ENCODE data around the gene SLC36A2. TPM values are rescaled to one million over a fixed set of nuclear protein-coding genes. Genes with fewer than 3 reads are reported as not detected.

Gene SLC36A2
- polyA plus RNA-seq, 6 donors from 2014 or later, result not detected

DNA sequence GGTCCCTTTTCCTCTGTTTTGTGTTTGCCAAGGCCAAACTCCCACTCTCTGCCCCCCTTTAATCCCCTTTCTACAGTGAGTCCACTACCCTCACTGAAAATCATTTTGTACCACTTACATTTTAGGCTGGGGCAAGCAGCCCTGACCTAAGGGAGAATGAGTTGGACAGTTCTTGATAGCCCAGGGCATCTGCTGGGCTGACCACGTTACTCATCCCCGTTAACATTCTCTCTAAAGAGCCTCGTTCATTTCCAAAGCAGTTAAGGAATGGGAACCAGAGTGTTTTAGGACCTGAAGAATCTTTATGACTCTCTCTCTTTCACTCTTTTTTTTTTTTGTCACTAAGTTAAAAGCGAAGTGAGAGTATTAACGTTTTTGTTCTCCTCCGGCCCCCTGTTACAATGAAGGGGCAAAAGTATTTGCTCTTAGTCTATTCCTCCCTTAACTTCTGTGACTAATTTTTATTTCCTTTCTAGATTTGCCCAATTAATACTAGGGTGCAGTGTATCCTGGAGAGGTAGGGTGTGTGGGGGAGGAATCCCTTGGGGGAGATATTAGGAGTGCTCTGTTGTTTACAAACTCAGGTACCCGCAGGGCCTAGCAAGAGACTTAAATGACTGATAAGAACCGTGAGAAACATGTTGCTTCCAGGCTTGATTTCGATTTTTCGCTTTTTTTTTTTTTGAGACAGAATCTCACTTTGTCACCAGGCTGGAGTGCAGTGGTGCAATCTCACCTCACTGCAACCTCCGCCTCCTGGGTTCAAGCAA, 79.7 kb downstream of the SLC36A2 start:
- H3K27ac Mint-ChIP-seq, result peak overlapping the region in 4 of 6 donors; percentile 35 to 92 (median 58)
- H3K36me3 Mint-ChIP-seq, result peaks cover 12 to 33% of the 10 kb centered on the region in 2 donors
- H3K4me3 Mint-ChIP-seq, result no peak overlapping the region
- H3K9me3 Mint-ChIP-seq, result no peaks in the 10 kb centered on the region
- H3K4me1 Mint-ChIP-seq, result peaks cover 18 to 24% (median 19%) of the 10 kb centered on the region in 3 donors
- ATAC-seq (ENCODE audit: low read depth in 2 of 2) (no peak), DNase-seq (no peak)
- H3K27me3 Mint-ChIP-seq, result no peaks in the 10 kb centered on the region

Other genes starting within 250 kb of the SLC36A2 start
- 100 to 1,000 TPM; 183 to 442 (median 326) TPM for gene ANXA6, start 189.8 kb downstream of the SLC36A2 start, polyA plus RNA-seq (ENCODE audit: low read depth in 6 of 6)
- gene CCDC69, start 123.5 kb downstream of the SLC36A2 start, polyA plus RNA-seq (ENCODE audit: low read depth in 6 of 6), result 100 to 1,000 TPM in 3 of 6 donors, 10 to 100 TPM in 3; 76.4 to 143 (median 98.1) TPM
- gene GM2A, start 94.4 kb downstream of the SLC36A2 start, polyA plus RNA-seq (ENCODE audit: low read depth in 6 of 6), result 10 to 100 TPM; 37.6 to 74.5 (median 53.4) TPM
- gene SLC36A3, start 43.8 kb downstream of the SLC36A2 start, polyA plus RNA-seq (ENCODE audit: low read depth in 6 of 6), result under 1 TPM in 1 of 6 donors, not detected in 5; 0.26 TPM
- gene SLC36A1, start 100.0 kb upstream of the SLC36A2 start, polyA plus RNA-seq (ENCODE audit: low read depth in 6 of 6), result 1 to 10 TPM in 4 of 6 donors, under 1 TPM in 1, not detected in 1; 0.91 to 1.9 (median 1.4) TPM
- not detected for gene FAT2, start 243.8 kb upstream of the SLC36A2 start, polyA plus RNA-seq (ENCODE audit: low read depth in 6 of 6)

Data from naive B cell (primary cell).